Loucy (cell line): ENCODE measurements around the gene ADAM11.

Source experiments
- EZH2phosphoT487 ChIP-seq: fragments of 200-600 bp; IDR thresholded peaks from 2 replicates; pipeline ENCODE4 v1.6.1; 2018; ENCODE audit warnings: antibody characterized with exemption, mild to moderate bottlenecking, moderate library complexity, borderline replicate concordance
- TF ChIP-seq, protein P1 (sequence below): fragments of 200-600 bp; sonication (generic); conservative IDR thresholded peaks from 2 replicates; pipeline ENCODE4 v1.5.1; 2014; ENCODE audit warnings: mild to moderate bottlenecking, antibody characterized with exemption, low read length

- TF ChIP-seq, protein P1, sequence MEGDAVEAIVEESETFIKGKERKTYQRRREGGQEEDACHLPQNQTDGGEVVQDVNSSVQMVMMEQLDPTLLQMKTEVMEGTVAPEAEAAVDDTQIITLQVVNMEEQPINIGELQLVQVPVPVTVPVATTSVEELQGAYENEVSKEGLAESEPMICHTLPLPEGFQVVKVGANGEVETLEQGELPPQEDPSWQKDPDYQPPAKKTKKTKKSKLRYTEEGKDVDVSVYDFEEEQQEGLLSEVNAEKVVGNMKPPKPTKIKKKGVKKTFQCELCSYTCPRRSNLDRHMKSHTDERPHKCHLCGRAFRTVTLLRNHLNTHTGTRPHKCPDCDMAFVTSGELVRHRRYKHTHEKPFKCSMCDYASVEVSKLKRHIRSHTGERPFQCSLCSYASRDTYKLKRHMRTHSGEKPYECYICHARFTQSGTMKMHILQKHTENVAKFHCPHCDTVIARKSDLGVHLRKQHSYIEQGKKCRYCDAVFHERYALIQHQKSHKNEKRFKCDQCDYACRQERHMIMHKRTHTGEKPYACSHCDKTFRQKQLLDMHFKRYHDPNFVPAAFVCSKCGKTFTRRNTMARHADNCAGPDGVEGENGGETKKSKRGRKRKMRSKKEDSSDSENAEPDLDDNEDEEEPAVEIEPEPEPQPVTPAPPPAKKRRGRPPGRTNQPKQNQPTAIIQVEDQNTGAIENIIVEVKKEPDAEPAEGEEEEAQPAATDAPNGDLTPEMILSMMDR, result no peak
- TF ChIP-seq EZH2phosphoT487, result no peak
Observed at GRCh38 chr17:44807817-44808155, 49.0 kb downstream of the ADAM11 start.
